SKM-1 (cell line): ENCODE measurements around the gene H1-8.

Experiments
- DNase-seq: peaks from one replicate; lab custom pipeline; 2025; ENCODE audit not compliant: unreplicated experiment; lab: John Stamatoyannopoulos, UW

H1-8 gene

DNA sequence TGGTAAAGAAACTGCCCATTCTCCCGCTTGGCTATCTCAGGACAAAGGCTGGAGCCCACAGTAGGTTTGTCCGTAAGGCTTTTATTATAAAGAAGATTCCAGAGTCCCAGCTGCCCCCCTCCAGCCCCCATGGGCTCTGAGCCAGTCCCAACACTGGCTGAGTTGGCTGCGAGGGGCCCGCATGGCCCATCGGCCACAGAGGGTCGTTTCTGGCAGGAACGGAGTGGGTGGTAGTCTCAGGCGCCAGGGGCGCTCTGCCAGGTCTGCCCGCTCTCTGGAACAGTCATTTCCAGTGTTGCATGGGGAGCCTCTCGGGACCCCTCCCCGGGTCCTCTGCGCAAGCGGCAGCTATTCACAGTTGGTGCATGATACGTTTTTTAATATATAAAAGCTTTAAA lies 12.2 kb downstream of the H1-8 start:
- DNase-seq, result no peak

GRCh38 chr3:129555616-129556357 lies 12.8 kb downstream of the H1-8 start:
- no peak for DNase-seq

- DNase-seq, result no peak
Measured at GRCh38 chr3:129556358-129556695, 13.4 kb downstream of the H1-8 start.

- DNase-seq, result no peak
Measured at GRCh38 chr3:129556890-129557547, 14.0 kb downstream of the H1-8 start.

- DNase-seq, result no peak
Measured at GRCh38 chr3:129557548-129557894, 14.5 kb downstream of the H1-8 start.

DNA sequence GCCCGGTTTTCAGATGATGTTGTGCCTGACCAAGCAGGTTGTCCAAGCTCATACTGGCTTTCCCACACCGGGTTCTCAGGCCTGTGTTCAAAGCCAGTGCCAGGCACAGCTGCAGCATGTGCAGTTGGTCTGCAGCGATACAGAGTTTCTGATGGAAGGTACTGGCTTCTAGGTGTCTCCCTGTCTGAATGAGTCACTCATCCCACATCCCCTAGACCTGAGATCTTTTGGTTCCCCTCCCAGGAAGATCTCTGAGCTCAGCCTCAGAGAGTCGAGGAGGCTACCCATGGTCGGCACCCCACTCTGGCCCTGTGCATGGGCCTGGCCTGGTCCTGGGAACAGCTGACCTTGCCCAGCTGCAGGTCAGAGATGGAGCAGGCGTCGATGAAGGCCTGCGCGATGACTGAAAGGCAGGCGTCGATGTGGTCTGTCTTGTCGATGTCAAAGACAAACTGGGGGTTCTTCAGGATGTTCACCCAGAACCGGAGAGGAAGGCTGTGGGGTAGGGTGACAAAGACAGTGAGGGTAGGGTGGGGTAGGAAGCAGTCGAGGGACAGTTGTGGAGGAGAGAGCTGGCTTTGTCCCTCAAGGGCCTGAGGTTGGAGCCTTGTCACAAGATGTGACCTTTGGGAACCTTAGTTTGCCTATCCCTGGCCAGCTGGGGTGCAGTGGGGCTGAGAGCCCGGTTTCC lies 15.3 kb downstream of the H1-8 start:
- DNase-seq, result no peak

DNA sequence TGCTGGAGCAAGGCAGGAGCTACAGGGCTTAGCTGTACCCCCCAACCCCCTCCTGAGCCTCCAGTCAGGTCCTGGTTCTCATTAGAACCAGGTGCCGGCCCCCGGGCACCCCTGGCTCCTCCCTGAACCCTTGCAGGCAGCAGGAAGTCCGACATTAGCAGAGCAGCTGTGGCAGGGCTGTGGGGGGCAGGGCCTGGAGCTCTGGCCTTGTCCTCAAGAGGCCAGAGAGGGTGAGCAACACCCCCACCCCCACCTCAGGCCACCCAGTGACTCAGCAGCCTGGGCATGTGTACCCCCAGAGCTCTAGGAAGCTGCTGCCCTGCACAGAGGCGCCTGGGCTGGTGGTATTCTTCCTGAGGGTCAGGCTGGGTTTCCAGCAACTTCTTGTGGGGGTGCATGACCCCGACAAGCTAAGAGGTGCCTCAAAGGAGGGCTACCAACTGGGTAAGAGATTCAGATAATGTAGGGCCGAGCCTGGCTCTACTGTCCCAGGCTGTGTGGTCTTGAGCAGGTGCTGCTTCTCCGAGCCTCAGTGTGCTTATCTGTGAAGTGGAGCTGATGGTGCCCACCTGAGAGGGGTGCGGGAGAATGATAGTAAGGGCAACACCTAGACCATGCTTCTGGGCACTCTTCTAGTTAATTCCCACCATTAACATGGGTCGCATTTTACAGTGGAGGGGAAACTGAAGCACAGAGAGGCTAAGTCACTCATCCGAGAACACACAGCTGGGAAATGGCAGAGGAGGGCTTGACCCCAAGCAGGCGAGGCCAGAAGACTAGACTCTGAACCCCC lies 16.0 kb downstream of the H1-8 start:
- DNase-seq, result peak; percentile 44

DNA sequence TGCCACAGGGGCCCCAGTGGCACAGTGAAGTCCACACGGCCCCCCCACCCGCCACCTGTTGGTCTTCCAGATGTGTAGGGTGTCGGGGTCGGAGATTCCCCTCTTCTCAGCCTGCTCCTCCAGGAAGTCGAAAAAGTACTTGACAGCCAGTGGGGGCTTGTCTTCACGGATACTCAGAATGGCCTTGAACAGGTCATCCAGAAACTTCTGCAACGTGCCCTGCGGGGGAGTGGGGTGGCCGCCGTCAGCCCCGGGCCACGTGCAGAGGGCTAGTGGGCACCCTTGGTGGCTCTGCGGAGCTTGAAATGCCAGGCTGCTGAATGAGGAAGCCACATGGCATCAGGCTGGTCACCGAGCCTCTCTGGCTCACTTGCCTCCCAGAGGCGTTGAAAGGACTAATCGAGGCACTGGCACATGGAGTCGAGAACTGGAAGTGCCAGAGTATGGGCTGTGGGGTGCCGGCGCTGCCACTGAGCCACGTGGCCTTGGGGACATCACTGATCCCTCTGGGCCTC lies 16.6 kb downstream of the H1-8 start:
- DNase-seq, result no peak

- DNase-seq, result no peak
Measured at GRCh38 chr3:129560269-129560787, 17.4 kb downstream of the H1-8 start.

- no peak for DNase-seq
Measured at GRCh38 chr3:129560911-129561594, 18.1 kb downstream of the H1-8 start.

DNA sequence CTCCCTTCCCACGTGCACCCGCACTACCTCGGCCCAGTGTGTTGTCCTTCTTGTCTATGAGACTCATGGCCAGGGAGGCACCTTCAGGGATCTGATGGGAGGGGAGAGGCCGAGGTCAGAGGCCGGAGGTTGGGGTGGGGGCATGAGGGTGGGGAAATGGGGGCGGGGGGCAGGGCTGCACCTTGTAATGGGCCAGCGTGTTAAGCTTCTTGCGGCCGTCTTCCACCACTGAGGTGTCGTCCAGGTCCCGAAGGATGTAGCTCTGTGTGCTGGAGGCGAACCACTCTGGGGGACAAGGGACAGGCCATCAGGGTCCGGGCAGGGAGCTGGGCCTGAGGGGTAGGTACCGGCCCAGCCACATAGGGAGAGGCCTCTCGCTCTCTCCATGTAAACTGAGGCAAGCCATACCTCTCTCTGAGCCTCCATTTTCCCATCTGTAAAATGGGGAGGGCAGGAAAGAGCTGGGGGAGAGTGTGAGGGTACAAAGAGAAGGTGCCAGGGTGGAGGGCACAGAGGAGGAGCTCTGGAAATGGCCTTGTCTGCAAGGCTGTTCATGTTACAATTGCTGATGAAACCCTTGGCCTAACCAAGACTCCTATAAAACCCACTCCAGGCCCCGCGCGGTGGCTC lies 18.8 kb downstream of the H1-8 start:
- no peak for DNase-seq

GRCh38 chr3:129562803-129563202 lies 19.8 kb downstream of the H1-8 start:
- DNase-seq, result no peak

GRCh38 chr3:129563332-129563731 lies 20.4 kb downstream of the H1-8 start:
- no peak for DNase-seq

GRCh38 chr3:129563850-129564535 lies 21.0 kb downstream of the H1-8 start:
- no peak for DNase-seq

DNA sequence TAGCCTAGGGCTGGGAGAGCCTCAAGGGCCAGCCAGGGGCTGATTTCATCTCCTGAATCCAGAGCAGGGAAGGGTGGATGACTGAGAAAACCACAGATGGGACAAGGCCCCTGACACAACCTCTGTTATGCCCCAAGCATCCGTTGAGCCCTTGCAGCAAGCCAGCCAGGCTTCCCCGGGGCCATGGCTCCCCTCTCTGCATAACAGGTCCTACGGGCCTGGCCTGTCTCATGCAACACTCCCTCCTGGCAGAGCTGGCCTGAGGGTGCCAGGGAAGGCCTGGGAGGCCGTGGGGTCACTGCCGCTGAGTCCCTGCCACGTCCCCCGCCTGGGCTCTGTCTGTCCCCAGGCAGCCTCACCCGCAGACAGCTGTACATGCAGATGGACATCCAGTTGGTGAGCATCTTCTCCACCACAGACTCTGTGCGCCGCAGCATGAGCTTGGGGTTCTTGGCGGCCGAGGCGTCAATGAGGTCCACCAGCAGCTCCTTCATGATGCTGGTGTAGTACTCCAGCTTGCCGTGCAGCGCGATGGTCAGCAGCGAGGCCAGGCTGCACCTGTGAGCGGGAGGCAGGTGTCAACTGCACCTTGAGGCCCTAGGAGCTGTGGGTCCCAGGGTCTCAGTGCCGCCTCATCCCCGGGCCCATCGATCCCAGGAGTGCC lies 22.1 kb downstream of the H1-8 start:
- DNase-seq, result no peak

DNA sequence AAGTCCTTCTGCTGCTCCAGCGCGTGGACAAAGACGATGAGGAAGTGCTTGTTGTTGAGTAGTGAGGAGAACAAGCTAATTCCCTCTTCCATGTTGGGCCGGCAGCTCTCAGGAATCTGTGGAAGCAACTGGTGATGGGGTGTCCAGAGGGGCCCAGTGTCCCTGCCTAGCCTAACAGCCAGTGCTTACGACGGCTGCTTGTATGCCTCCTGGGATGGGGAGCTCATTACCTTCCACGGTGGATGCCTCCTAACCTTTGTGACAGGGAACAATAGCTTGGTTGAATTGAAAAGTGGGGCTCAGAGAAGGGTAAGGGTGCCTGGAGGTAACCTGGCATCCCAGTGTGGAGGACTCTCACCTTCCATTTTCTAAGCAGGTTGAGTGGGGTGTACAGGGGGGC lies 22.9 kb downstream of the H1-8 start:
- DNase-seq, result no peak

DNA sequence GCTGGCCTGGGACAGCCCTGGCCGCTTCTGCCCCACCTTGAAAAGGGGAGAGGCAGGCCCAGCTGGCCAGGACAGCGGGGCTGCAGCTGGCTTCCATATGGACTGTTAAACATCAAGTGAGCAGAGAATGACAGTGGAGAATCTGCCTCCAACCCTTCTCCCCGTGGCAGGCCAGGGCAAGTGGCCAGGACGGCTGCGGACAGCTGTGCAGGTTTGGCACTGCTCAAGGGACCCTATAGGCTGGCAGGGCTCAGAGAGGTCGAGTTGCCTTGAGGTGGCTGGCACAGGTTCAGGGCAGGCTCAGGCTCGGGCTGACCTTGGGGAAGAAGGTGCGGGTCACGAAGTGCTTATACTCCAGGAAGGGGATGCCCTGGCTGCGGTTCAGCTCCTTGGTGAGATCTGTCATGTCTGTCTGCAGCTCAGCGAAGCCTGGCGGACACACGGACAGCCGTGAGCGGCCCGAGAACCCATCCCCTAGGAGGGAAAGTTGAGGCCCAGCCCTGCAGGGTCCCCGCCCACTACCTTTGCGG lies 24.3 kb downstream of the H1-8 start:
- no peak for DNase-seq

DNA sequence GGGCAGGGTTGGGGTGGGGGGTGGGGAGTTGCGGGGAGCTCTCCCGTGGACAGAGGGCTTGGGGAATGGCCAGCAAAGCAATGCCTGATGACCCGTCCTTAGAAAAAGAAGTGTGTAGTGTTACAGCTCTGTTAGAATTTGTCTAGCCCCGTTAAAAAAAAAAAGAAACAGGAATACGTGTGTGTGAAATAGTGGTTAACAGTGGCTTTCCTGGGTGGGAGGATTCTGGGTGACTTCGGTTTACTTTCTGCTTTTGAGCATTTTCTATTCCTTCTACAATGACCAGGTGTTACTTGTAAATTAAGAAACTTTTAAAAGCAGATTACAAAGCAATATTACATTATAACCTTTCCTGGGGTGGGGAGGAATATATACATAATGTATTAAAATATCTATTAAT lies 25.0 kb downstream of the H1-8 start:
- no peak for DNase-seq

- no peak for DNase-seq
Measured at GRCh38 chr3:129569856-129570255, 26.9 kb downstream of the H1-8 start.
